HG02943 (cell line): Measurements from ENCODE around the gene CTDSPL.

ENCODE experiments used
- ATAC-seq: cut with Tn5 transposase; IDR thresholded peaks from one replicate; pipeline ENCODE4 v1.9.1; 2021; ENCODE audit warnings: mild to moderate bottlenecking, low read depth, moderate library complexity; ENCODE audit not compliant: unreplicated experiment

The CTDSPL gene

GRCh38 chr3:38008191-38008701 lies 146.6 kb downstream of the CTDSPL start:
- no peak for ATAC-seq

GRCh38 chr3:38008971-38009580 lies 147.4 kb downstream of the CTDSPL start:
- ATAC-seq, result no peak

- ATAC-seq, result no peak
These were observed 148.3 kb downstream of the CTDSPL start for GRCh38 chr3:38009807-38010591.

- ATAC-seq, result no peak
These were observed 149.4 kb downstream of the CTDSPL start for GRCh38 chr3:38011111-38011510.

GRCh38 chr3:38015485-38015884 lies 153.8 kb downstream of the CTDSPL start:
- no peak for ATAC-seq

- ATAC-seq, result no peak
These were observed 154.3 kb downstream of the CTDSPL start for GRCh38 chr3:38015984-38016383.

GRCh38 chr3:38016410-38016809 lies 154.7 kb downstream of the CTDSPL start:
- ATAC-seq, result no peak

GRCh38 chr3:38016847-38017444 lies 155.3 kb downstream of the CTDSPL start:
- no peak for ATAC-seq

- no peak for ATAC-seq
These were observed 156.0 kb downstream of the CTDSPL start for GRCh38 chr3:38017445-38018295.

GRCh38 chr3:38018296-38019266 lies 156.9 kb downstream of the CTDSPL start:
- ATAC-seq, result no peak

- ATAC-seq, result no peak
These were observed 158.1 kb downstream of the CTDSPL start for GRCh38 chr3:38019658-38020341.

GRCh38 chr3:38020342-38020726 lies 158.7 kb downstream of the CTDSPL start:
- no peak for ATAC-seq

GRCh38 chr3:38021196-38021595 lies 159.5 kb downstream of the CTDSPL start:
- no peak for ATAC-seq

GRCh38 chr3:38022301-38022700 lies 160.6 kb downstream of the CTDSPL start:
- ATAC-seq, result no peak

- no peak for ATAC-seq
These were observed 161.4 kb downstream of the CTDSPL start for GRCh38 chr3:38022896-38023709.

- ATAC-seq, result no peak
These were observed 165.2 kb downstream of the CTDSPL start for GRCh38 chr3:38026856-38027255.

- ATAC-seq, result no peak
These were observed 166.1 kb downstream of the CTDSPL start for GRCh38 chr3:38027466-38028465.
